ENCODE measurements around the gene MYL5.

- TF ChIP-seq CTCF (IDR thresholded peaks at IDR 0.05) (no peak), POLR2A (IDR thresholded peaks at IDR 0.05) (no peak), POLR2AphosphoS5 (IDR thresholded peaks at IDR 0.05) (no peak)
Observed at GRCh38 chr4:656436-657337, 17.7 kb upstream of the MYL5 start.

Measured in breast epithelium (tissue), 3 donors.